ELF-1 (cell line): ENCODE measurements around the gene RHEBL1.

Experiments
- DNase-seq: peaks from one replicate; pipeline ENCODE4 v3.0.0-alpha.2; 2016; ENCODE audit warnings: low read depth, low spot score

The RHEBL1 gene

DNA sequence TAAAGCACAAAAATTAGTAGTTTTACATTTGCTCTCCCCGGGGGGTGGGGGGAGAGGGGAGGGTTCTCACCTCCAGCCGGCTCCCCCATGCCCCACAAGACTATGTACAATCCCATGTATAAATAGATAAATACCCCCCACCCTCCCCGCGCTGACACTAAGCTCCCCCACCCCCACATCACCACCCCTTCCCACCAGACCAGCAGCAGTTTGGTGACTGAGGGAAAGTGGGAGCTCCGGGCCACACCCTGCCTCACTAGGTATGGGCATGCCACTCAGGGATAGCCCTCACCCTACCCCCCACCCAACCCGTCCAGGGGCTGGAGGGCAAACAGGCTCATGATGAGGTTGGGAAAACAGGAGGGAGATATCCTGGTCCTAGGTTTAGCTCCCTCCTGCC, 49.3 kb downstream of the RHEBL1 start:
- DNase-seq = no peak

DNA sequence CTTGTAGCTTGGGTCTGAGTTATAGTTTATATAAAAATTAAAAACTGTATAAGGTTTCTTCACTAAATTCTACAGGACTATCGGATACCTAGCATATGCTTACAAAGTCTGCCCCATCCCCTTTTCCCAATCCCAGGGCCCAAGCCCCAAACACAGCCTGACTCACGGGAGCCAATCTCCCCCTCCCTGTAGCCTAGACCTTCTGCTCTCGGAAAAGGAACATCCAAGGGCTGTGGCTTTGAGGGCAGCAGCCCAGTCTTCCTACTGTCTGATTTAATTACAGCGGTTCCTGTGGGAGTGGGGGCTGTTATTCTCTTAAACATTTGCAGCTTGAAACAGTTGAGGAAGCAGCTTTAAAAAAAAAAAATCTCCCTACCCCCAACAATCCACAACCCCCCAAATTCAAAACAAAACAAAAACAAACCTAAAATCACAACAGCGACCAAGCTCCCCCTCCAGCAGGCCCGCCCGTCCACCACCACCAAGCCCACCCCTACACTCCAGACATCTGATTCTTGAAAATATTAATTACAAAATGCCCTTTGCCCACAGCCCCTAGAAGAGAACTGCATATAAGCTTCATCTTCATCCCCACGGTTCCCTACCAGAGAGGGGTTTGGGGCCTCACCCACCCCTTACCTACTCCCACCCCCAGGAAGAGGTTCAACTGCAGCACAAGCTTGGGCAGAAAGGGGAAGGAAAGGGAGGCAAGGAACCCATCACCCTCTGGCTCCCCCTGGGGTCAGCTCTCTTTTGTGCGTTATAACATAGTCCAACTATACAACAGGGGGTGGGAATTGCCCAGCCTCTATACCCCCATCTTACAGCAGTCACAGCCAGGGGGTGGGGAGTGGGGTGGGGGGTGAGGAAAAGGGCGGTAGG, 50.1 kb downstream of the RHEBL1 start:
- DNase-seq = peak; percentile 60

DNA sequence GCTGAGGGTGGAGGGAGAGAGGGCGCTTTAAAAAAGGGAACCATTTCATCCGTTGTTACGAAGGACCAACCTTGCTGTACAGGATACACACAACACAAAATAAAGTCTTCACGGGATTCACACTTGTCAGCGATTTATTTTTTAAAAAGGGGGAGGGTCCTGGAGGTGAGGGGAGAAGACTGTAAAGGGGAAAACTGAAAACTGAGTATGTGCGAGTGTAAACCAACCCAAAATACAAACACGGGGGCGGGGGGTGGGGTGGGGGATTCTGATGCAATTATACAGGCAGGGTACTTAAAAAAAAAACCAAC, 50.7 kb downstream of the RHEBL1 start:
- DNase-seq = no peak

DNA sequence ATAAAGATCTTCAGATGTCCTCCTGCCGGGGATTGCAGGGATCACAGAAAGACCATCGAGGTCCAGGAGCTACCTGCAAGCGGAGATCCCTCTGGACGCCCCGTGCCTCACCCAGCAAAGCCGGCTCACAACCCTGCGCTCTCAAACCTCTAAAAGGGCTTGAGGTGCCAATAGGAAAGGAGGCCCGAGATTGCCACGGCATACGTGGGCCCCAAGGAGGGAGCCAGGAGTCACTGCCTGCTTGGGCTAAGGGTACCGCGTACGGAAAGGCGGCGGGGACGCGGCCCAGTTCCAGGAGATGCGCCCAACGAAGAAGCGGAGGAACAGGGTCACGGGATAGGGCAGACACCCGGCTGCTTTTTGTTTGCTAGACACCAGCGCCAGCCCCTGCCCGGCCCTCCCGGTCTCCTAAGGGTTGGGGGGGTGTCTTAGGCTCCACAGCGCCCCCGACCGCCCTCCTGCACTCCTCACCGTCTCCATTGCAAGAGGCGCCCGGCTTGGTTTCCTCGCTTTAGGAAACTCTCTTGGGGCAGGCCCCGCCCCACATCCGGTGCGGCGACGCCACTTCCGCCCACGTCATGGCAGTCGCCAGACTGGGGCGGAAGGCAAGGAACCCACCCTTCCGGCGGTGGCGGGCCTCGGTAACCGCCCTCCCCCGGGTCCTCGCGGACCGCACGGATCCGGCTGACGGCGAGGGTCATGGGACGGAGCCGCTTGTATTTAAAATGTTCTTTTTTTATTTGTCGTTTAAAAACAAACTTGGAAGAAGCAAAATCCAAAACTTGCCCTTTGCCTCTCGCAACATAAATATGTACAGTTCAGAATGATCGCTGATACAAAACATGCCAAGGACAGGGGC, 51.3 kb downstream of the RHEBL1 start, which contains the start of gene PRKAG1:
TSS of gene PRKAG1 (minus strand) at position 516 of the 859 bp plus-strand sequence. CDS start at position 480, 36 bp downstream.
- DNase-seq = peak; percentile 99

- no peak for DNase-seq
Observed at GRCh38 chr12:49017891-49018260, 51.9 kb downstream of the RHEBL1 start.

- no peak for DNase-seq
Observed at GRCh38 chr12:49015196-49015595, 54.6 kb downstream of the RHEBL1 start.
